COLO668 (cell line): ENCODE data around the gene NDUFA12.
"Not testable (repeated sequence)": the region's sequence is repeated elsewhere in the genome, so short reads cannot be mapped to it uniquely, and the experiment has no call there.

Experiments
- DNase-seq: peaks from one replicate; lab custom pipeline; 2025; ENCODE audit not compliant: unreplicated experiment; lab: John Stamatoyannopoulos, UW

The NDUFA12 gene

DNA sequence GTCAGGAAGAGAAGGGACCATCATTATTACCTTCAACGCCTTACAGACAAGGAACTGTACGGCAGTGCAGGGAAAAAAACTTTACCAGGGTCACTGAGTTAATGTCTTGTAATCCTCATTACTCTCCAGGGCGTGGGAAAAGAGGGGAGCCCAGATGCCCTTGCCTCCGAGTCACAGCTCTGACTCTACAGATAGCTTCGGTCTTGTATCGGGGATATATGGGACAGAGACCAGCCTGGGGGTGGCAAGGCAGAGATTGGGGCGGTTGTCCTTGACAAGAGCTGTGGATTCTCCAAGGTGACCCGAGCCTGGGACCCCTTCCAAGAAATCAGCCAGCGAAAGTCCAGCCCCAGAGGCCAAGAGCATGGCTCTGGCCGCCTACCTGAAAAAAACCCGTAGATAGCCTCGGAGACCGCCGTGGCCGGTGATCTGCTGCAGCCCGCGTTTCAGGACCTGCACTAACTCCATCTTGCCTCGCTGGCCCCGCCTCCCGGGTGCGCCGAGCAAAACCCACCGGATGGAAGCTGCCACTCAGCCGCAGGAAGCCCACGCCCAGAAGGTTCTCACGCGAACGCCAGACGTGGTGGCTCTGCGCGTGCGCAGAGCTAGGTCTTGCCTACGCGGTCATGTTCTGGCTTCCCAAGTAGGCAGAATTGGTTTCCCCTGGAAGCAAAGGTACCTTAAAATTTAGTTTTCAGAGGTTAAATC is at the start of gene NDUFA12:
Gene NDUFA12 (minus strand): TSS at position 485 of the 708 bp plus-strand sequence. CDS start 17 bp downstream, at position 468.
- peak; percentile 99 for DNase-seq

- DNase-seq = no peak
Measured at GRCh38 chr12:95051241-95051640, 47.7 kb upstream of the NDUFA12 start.

GRCh38 chr12:95037906-95038305 is 34.4 kb upstream of the NDUFA12 start:
- no peak for DNase-seq

GRCh38 chr12:95034750-95035149 is 31.3 kb upstream of the NDUFA12 start:
- DNase-seq = no peak

DNA sequence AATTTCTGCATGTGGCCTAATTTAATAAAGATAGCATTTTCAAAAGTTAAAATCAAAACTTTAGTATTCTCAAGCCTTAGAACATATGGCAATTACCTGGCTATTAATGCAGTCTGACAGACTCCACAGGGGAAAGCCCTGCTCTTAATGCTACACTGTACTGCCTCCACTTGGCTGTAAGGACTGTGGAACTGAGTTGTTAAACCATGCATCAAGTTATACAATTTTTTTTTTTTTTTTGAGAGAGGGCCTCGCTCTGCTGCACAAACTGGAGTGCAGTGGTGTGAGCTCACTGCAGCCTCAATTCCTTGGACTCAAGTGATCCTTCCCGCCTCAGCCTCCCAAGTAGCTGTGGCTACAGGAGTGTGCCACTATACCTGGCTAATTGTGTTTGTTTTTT is 19.0 kb upstream of the NDUFA12 start:
- DNase-seq = no peak

DNA sequence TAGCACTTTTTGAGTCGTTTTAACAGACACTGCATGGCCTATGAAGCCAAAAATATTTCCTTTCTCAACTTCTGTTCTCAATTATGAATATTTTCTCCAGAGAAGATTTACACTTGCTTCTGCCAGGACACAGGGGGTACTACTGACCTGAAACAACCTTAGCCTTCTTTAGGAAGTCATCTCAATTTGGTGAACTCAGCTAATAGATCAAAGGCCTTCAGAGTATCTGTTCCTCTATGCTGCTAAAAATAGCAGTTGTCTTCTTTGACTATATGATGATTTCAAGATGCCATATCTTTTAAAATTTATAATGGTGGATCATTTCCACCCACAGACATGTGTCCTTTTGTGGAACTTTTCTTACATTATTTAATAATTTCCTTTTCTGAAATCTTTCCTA is 14.0 kb upstream of the NDUFA12 start:
- DNase-seq = no peak

- no peak for DNase-seq
Measured at GRCh38 chr12:95016120-95016519, 12.6 kb upstream of the NDUFA12 start.

DNA sequence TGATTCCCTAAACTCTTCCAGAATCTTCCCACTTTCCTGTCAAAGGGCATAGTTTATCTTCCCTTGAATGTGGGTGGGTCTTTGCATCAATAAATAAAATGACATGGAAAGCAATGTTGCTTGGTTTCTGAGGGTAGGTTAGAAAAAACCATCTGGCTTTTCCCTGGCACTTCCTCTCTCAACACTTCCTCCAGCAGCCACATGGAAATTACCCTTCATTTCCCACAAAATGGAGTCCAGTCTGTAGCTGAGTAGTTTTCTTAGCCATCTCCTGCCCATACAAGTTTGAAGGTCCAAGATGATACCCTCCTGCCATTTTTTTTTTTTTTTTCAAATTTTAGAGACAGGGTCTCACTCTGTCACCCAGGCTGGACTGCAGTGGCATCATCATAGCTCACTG is 11.1 kb upstream of the NDUFA12 start:
- no peak for DNase-seq

DNA sequence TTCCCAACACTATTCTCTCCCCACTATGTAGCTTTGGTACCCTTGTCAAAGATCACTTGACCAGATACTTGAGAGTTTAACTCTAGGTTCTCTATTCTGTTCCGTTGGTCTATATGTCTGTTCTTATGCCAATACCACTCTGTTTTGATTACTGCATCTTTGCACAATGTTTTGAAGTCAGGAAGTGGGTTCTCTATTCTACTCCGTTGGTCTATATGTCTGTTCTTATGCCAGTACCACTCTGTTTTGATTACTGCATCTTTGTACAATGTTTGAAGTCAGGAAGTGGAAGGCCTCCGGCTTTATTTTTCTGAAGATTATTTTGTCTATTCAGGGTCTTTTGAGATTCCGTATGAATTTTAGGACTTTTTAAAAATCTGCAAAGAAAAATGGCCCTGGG is 2.7 kb upstream of the NDUFA12 start:
- DNase-seq = no peak

GRCh38 chr12:95004610-95005009 is 1.1 kb upstream of the NDUFA12 start:
- no peak for DNase-seq

- no peak for DNase-seq
Measured at GRCh38 chr12:95003921-95004272, 400 bp upstream of the NDUFA12 start.

- DNase-seq = no peak
Measured at GRCh38 chr12:95002754-95003153, 743 bp downstream of the NDUFA12 start.

DNA sequence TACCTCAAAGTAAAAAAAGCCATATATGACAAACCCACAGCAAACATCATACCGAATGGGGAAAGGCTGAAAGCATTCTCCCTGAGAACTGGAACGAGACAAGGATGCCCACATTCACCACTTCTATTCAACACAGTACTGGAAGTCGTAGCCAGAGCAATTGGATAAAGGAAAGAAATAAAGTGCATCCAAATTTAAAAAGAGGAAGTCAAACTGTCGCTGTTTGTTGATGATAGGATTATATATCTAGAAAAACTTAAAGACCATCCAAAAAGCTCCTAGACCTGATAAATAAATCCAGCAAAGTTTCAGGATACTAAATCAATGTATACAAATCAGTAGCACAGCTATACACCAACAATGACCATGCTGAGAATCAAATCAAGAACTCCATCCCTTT is 5.2 kb downstream of the NDUFA12 start:
- no peak for DNase-seq

DNA sequence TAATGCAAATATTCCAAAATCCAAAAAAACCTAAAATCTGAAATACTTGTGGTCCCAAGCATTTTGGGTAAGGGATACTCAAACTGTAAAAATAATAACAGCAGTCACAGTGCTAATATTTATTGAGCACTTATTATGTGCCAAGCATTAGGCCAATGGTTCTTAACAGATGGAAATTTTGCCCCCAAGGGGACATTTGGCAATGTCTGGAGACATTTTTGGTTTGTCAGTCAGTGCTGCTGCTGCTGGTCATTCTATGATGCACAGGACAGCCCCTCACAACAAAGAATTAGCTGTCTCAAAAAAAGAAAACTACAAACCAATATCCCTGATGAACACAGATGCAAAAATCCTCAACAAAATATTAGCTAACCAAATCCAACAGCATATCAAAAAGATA is 5.8 kb downstream of the NDUFA12 start:
- DNase-seq = no peak

- no peak for DNase-seq
Measured at GRCh38 chr12:94997061-94997460, 6.4 kb downstream of the NDUFA12 start.

DNA sequence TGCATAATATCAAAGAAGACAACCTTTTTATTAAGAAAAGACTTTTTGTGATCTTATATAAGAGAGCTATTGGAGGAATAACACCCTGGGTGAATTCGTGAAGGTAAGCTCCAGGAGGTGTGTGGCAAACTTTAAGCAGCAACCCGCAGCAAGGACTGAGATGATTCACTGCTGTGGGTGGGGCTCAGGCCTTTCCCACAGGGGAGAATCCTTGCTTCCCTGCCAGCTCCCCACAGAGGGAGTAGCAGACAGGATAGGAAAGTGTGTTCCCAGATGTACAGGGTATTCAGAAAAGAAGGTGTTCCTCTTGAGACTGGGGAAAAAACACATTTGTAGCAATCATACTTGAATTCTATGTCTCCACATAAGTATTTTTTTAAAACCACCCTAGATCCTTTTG is 9.2 kb downstream of the NDUFA12 start:
- DNase-seq = no peak

DNA sequence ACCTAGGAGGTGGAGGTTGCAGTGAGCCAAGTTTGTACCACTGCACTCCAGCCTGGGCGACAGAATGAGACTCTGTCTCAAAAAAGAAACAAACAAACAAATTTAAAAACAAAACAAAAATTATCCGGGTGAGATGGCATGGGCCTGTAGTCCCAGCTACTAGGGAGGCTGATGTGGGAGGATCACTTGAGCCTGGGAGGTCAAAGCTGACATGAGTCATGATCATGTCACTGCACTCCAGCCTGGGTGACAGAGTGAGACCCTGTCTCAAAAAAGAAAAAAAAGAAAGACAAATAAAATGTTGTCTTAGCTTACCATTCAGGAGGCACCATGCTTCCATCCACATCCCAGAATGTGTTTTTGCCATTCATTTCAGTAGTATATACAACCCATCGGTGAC is 9.6 kb downstream of the NDUFA12 start:
- not testable (repeated sequence) for DNase-seq

- DNase-seq = no peak
Measured at GRCh38 chr12:94990222-94990621, 13.3 kb downstream of the NDUFA12 start.

DNA sequence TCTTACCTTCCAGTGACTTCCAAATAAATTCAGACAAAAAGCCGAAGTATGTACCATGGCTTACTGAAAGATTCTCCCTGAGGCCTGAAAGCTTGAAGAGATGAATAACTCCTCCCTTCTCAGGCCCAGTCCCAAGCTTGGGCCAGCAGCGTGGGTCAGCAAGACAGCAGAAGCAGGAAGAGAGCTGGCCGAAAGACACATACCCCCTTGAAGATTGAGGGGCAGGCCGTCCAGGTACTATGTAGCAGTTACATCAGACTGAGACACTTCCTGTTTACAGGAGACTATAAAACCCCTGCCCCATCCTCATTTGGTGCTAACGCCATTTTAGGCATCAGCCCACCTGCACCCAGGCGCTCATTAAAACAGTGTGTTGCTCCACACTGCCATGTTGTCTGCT is 15.0 kb downstream of the NDUFA12 start:
- DNase-seq = no peak

- DNase-seq = no peak
Measured at GRCh38 chr12:94987801-94988200, 15.7 kb downstream of the NDUFA12 start.

DNA sequence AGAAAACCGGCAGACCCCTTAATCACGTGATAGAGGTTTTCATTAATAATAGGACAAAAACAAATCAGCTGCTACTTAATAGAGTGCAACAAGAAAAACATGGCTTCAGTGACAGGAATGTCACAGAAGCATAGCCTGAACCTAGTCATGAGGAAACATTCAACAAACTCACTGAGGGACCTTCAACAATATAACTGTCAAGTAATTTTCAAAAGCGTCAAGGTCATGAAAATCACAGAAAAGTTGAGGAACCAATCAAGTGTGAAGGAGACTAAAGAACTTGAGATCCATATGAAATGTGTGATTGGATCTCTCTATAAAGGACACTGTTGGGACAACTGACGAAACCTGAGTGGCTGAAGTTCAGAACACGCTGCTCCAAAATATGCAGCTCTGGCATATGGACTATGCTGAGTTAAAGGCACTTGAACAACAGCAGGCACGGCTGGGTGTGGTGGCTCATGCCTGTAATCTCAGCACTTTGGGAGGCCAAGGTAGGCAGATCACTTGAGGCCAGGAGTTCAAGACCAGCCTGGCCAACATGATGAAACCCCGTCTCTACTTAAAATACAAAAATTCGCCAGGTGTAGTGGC is 16.3 kb downstream of the NDUFA12 start:
- DNase-seq = no peak

GRCh38 chr12:94985099-94985498 is 18.4 kb downstream of the NDUFA12 start:
- not testable (repeated sequence) for DNase-seq

- DNase-seq = no peak
Measured at GRCh38 chr12:94983321-94983720, 20.2 kb downstream of the NDUFA12 start.
